HEK293 (cell line): ENCODE measurements around the gene MPHOSPH6.

Source experiments
- CTCF ChIA-PET: fragments of 350-600 bp; formaldehyde crosslinking; extraction: SDS; loops from one replicate; lab custom pipeline; 2021; ENCODE audit warnings: antibody characterized with exemption; lab: Yijun Ruan, JAX
- POLR2A ChIA-PET: fragments of 300-600 bp; formaldehyde crosslinking; extraction: SDS; loops from one replicate; lab custom pipeline; 2020; ENCODE audit warnings: antibody characterized with exemption, inconsistent platforms; lab: Yijun Ruan, JAX
- H3K27ac ChIP-seq: fragments of 200-500 bp; sonication (Bioruptor generic); 2 replicates; pipeline ENCODE4 v1.5.1; 2014; ENCODE audit warnings: low read depth, low read length, control low read depth, inconsistent platforms; ENCODE audit errors: extremely low read depth
- H3K36me3 ChIP-seq, 2 experiments: fragments of 200-500 bp in 1 of 2; sonication (Bioruptor generic) in 1 of 2; 1 replicate in 1 of 2; 2 replicates in 1 of 2; pipeline ENCODE4 v1.5.1; 2014 to 2017; ENCODE audit warnings: inconsistent platforms in 2 of 2, low read length in 2 of 2; ENCODE audit not compliant: control insufficient read depth in 2 of 2, insufficient read depth in 1 of 2
- H3K4me1 ChIP-seq: fragments of 200-500 bp; sonication (Bioruptor generic); 2 replicates; pipeline ENCODE4 v1.5.1; 2014; ENCODE audit warnings: mild to moderate bottlenecking, low read length, inconsistent platforms; ENCODE audit not compliant: control insufficient read depth, insufficient read depth
- H3K4me3 ChIP-seq: 2 replicates; pipeline ENCODE4 v1.5.1; 2011; ENCODE audit warnings: low read depth, mild to moderate bottlenecking, control low read depth, low read length, moderate library complexity
- H3K9me3 ChIP-seq: fragments of 200-500 bp; sonication (Bioruptor generic); 2 replicates; pipeline ENCODE4 v1.5.1; 2014; ENCODE audit warnings: low read depth, low read length, inconsistent platforms; ENCODE audit not compliant: control insufficient read depth, insufficient read depth
- AEBP2 ChIP-seq: fragments of 450-650 bp; formaldehyde crosslinking; IDR thresholded peaks from 2 replicates; pipeline ENCODE4 v1.5.1; 2016; ENCODE audit warnings: missing biosample characterization, missing genetic modification characterization, borderline replicate concordance
- HOXC10 ChIP-seq: sonication (generic); formaldehyde crosslinking; IDR thresholded peaks from 2 replicates; pipeline ENCODE4 v1.8.1; 2023; ENCODE audit warnings: mild to moderate bottlenecking, missing genetic modification reagents
- MYNN ChIP-seq: fragments of 450-650 bp; formaldehyde crosslinking; IDR thresholded peaks from 2 replicates; pipeline ENCODE4 v1.5.1; 2016; ENCODE audit warnings: missing biosample characterization, missing genetic modification characterization, borderline replicate concordance
- SCRT2 ChIP-seq: fragments of 450-650 bp; formaldehyde crosslinking; IDR thresholded peaks from 2 replicates; pipeline ENCODE4 v1.5.1; 2016; ENCODE audit warnings: missing biosample characterization, missing genetic modification characterization
- ZBTB1 ChIP-seq: fragments of 450-650 bp; formaldehyde crosslinking; IDR thresholded peaks from 2 replicates; pipeline ENCODE4 v1.5.1; 2016; ENCODE audit warnings: missing biosample characterization, missing genetic modification characterization
- ZBTB48 ChIP-seq: fragments of 450-650 bp; formaldehyde crosslinking; IDR thresholded peaks from 2 replicates; pipeline ENCODE4 v1.5.1; 2016; ENCODE audit warnings: missing biosample characterization, missing genetic modification characterization
- ZBTB6 ChIP-seq: fragments of 450-650 bp; formaldehyde crosslinking; IDR thresholded peaks from 2 replicates; pipeline ENCODE4 v1.5.1; 2017; ENCODE audit warnings: missing biosample characterization, missing genetic modification characterization
- ZEB2 ChIP-seq: fragments of 450-650 bp; formaldehyde crosslinking; IDR thresholded peaks from 2 replicates; pipeline ENCODE4 v1.5.1; 2016; ENCODE audit warnings: missing biosample characterization, missing genetic modification characterization
- ZNF114 ChIP-seq: fragments of 450-650 bp; formaldehyde crosslinking; IDR thresholded peaks from 2 replicates; pipeline ENCODE4 v1.5.0; 2017; ENCODE audit warnings: missing biosample characterization, missing genetic modification characterization
- ZNF132 ChIP-seq: fragments of 450-650 bp; formaldehyde crosslinking; IDR thresholded peaks from 2 replicates; pipeline ENCODE4 v1.5.1; 2017; ENCODE audit warnings: missing biosample characterization, missing genetic modification characterization, borderline replicate concordance
- ZNF292 ChIP-seq: fragments of 450-650 bp; formaldehyde crosslinking; IDR thresholded peaks from 2 replicates; pipeline ENCODE4 v1.5.1; 2016; ENCODE audit warnings: low read depth, missing biosample characterization, missing genetic modification characterization, borderline replicate concordance
- ZNF311 ChIP-seq: fragments of 450-650 bp; formaldehyde crosslinking; IDR thresholded peaks from 2 replicates; pipeline ENCODE4 v1.5.1; 2017; ENCODE audit warnings: missing biosample characterization, missing genetic modification characterization, borderline replicate concordance
- ZNF366 ChIP-seq: fragments of 450-650 bp; formaldehyde crosslinking; conservative IDR thresholded peaks from 2 replicates; pipeline ENCODE4 v1.5.1; 2016; ENCODE audit warnings: missing biosample characterization, missing genetic modification characterization
- ZNF433 ChIP-seq: fragments of 450-650 bp; formaldehyde crosslinking; IDR thresholded peaks from 2 replicates; pipeline ENCODE4 v1.5.1; 2016; ENCODE audit warnings: missing biosample characterization, missing genetic modification characterization, low read depth
- ZNF529 ChIP-seq: fragments of 450-650 bp; formaldehyde crosslinking; IDR thresholded peaks from 2 replicates; pipeline ENCODE4 v1.5.1; 2017; ENCODE audit warnings: missing genetic modification characterization, missing biosample characterization; ENCODE audit not compliant: insufficient replicate concordance
- ZNF555 ChIP-seq: fragments of 450-650 bp; formaldehyde crosslinking; conservative IDR thresholded peaks from 2 replicates; pipeline ENCODE4 v1.5.1; 2017; ENCODE audit warnings: missing biosample characterization, mild to moderate bottlenecking, missing genetic modification characterization, inconsistent platforms
- ZNF639 ChIP-seq: fragments of 450-650 bp; formaldehyde crosslinking; IDR thresholded peaks from 2 replicates; pipeline ENCODE4 v1.5.1; 2016; ENCODE audit warnings: missing biosample characterization, missing genetic modification characterization
- ZXDB ChIP-seq: fragments of 450-650 bp; formaldehyde crosslinking; IDR thresholded peaks from 2 replicates; pipeline ENCODE4 v1.5.1; 2016; ENCODE audit warnings: missing biosample characterization, missing genetic modification characterization
- TF ChIP-seq, protein P1 (sequence below): fragments of 450-650 bp; formaldehyde crosslinking; IDR thresholded peaks from 2 replicates; pipeline ENCODE4 v1.5.1; 2017; ENCODE audit warnings: missing biosample characterization, missing genetic modification characterization

The MPHOSPH6 gene

DNA sequence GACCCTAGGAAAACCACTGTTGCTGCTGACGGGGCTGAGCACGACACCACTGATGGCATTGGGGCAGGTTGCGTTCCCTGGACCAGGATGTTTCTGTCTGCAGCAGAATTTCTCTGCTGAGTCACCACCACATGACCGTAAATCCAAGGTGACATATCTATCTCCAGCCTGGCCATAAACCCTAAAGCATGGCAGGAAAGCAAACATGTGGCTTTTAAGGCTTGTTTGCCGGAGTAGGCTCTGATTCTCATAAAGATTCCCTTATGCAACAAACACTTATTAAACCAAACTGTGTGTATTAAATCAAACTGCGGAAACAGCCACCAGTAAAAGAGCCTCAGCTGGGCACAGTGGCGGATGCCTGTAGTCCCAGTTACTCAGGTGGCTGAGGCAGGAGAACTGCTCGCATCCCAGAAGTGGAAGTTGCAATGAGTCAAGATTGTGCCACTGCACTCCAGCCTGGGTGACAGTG is 17.3 kb downstream of the MPHOSPH6 start (continued):
- TF ChIP-seq AEBP2 (no peak), ZNF311 (tag by site-specific recombination) (no peak), ZNF366 (tag by site-specific recombination) (peak; percentile 91)

DNA sequence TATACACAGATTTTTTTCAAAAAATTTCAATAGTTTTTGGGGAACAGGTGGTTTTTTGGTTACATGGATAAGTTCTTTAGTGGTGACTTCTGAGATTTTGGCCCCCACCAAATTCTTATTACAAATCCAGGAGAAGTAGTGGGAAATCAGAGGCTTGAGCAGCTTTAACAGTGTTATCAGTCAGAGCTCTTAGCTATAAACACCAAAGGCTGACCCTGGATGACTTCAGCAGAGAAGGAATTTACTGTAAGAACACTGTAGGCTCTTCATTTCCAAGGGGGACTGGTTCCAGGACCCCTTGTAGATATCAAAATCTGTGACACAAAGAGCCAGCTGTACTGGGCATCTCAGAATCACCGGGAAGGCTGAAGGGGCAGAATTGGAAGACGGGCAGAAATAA is 17.8 kb downstream of the MPHOSPH6 start:
- peak overlapping the region; percentile 34; the same call in 1 of the 2 replicates for H3K27ac ChIP-seq
- POLR2A ChIA-PET = no interaction called here

GRCh38 chr16:82150549-82150948 is 19.5 kb downstream of the MPHOSPH6 start:
- Histone ChIP-seq H3K27ac (no peak overlapping the region), H3K4me1 (peaks cover 13% of the 10 kb centered on the region), H3K9me3 (no peaks in the 10 kb centered on the region), H3K4me3 (no peak overlapping the region), H3K36me3 (peaks cover 2 to 45% of the 10 kb centered on the region in 2 experiments)
- POLR2A ChIA-PET = no interaction called here
- no peak for TF ChIP-seq SCRT2
- TF ChIP-seq ZNF639 = no peak
- no peak for TF ChIP-seq ZBTB6 (tag by site-specific recombination)
- TF ChIP-seq ZNF292 = no peak
- TF ChIP-seq, protein P1, sequence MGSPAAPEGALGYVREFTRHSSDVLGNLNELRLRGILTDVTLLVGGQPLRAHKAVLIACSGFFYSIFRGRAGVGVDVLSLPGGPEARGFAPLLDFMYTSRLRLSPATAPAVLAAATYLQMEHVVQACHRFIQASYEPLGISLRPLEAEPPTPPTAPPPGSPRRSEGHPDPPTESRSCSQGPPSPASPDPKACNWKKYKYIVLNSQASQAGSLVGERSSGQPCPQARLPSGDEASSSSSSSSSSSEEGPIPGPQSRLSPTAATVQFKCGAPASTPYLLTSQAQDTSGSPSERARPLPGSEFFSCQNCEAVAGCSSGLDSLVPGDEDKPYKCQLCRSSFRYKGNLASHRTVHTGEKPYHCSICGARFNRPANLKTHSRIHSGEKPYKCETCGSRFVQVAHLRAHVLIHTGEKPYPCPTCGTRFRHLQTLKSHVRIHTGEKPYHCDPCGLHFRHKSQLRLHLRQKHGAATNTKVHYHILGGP (tag by site-specific recombination) = no peak
- no peak for TF ChIP-seq ZEB2
- TF ChIP-seq ZXDB (tag by site-specific recombination) = no peak
- CTCF ChIA-PET = interaction anchor here (0.6 kb wide), 2 partner anchors 45 to 783 kb away, joined by 3 to 6 read pairs; no protein-coding TSS in a partner anchor

More for the DNA sequence above, 17.8 kb downstream of the MPHOSPH6 start:
- CTCF ChIA-PET = interaction anchor here (1.2 kb wide), 1 partner anchor 78 kb away, joined by 3 read pairs; no protein-coding TSS in a partner anchor
- H3K4me1 ChIP-seq = peaks cover 13% of the 10 kb centered on the region
- no peaks in the 10 kb centered on the region for H3K9me3 ChIP-seq
- H3K4me3 ChIP-seq = no peak overlapping the region
- H3K36me3 ChIP-seq = peaks cover 13 to 29% of the 10 kb centered on the region in 2 experiments
- TF ChIP-seq ZNF114 = no peak
- TF ChIP-seq MYNN (tag by site-specific recombination) = no peak
- no peak for TF ChIP-seq HOXC10 (CRISPR knock-in tag)
- no peak for TF ChIP-seq ZNF555 (tag by site-specific recombination)
- TF ChIP-seq, all 188 proteins: peak for 0

GRCh38 chr16:82149536-82149935 is 20.5 kb downstream of the MPHOSPH6 start:
- Histone ChIP-seq H3K36me3 (peaks cover 0 to 43% of the 10 kb centered on the region in 2 experiments; a peak in 2 of 3 replicates), H3K27ac (no peak overlapping the region), H3K4me3 (no peak overlapping the region), H3K4me1 (peaks cover 13% of the 10 kb centered on the region), H3K9me3 (no peaks in the 10 kb centered on the region)
- TF ChIP-seq ZNF132 (tag by site-specific recombination) (no peak), ZBTB48 (tag by site-specific recombination) (no peak), ZNF529 (tag by site-specific recombination) (no peak), ZNF433 (tag by site-specific recombination) (no peak), ZBTB1 (tag by site-specific recombination) (no peak)
- POLR2A ChIA-PET = no interaction called here
- CTCF ChIA-PET = no interaction called here
